ENCODE data around the gene UVRAG.

Gene UVRAG

GRCh38 chr11:76172583-76172982 is 357.6 kb downstream of the UVRAG start:
- no peak for DNase-seq (ENCODE audit: low spot score)

GRCh38 chr11:76173663-76174062 is 358.7 kb downstream of the UVRAG start:
- DNase-seq (ENCODE audit: low spot score) = no peak

- no peak for DNase-seq (ENCODE audit: low spot score)
Measured at GRCh38 chr11:76174330-76174729, 359.3 kb downstream of the UVRAG start.

- no peak for DNase-seq (ENCODE audit: low spot score)
Measured at GRCh38 chr11:76175783-76176182, 360.8 kb downstream of the UVRAG start.

- no peak for DNase-seq (ENCODE audit: low spot score)
Measured at GRCh38 chr11:76176463-76176862, 361.5 kb downstream of the UVRAG start.

- DNase-seq (ENCODE audit: low spot score) = no peak
Measured at GRCh38 chr11:76177250-76177686, 362.3 kb downstream of the UVRAG start.

- no peak for DNase-seq (ENCODE audit: low spot score)
Measured at GRCh38 chr11:76179147-76179546, 364.1 kb downstream of the UVRAG start.

GRCh38 chr11:76181371-76181770 is 366.4 kb downstream of the UVRAG start:
- DNase-seq (ENCODE audit: low spot score) = no peak

GRCh38 chr11:76184551-76184993 is 369.6 kb downstream of the UVRAG start:
- DNase-seq (ENCODE audit: low spot score) = no peak

- no peak for DNase-seq (ENCODE audit: low spot score)
Measured at GRCh38 chr11:76185511-76185910, 370.5 kb downstream of the UVRAG start.

GRCh38 chr11:76185931-76186401 is 371.0 kb downstream of the UVRAG start:
- DNase-seq (ENCODE audit: low spot score) = no peak

GRCh38 chr11:76186776-76187279 is 371.8 kb downstream of the UVRAG start:
- DNase-seq (ENCODE audit: low spot score) = no peak

GRCh38 chr11:76188873-76189272 is 373.9 kb downstream of the UVRAG start:
- no peak for DNase-seq (ENCODE audit: low spot score)

GRCh38 chr11:76189682-76190081 is 374.7 kb downstream of the UVRAG start:
- no peak for DNase-seq (ENCODE audit: low spot score)

- no peak for DNase-seq (ENCODE audit: low spot score)
Measured at GRCh38 chr11:76190376-76190775, 375.4 kb downstream of the UVRAG start.
